ENCODE data around the gene ALKBH3. TPM values are rescaled to one million over a fixed set of nuclear protein-coding genes. Genes with fewer than 3 reads are reported as not detected.

The ALKBH3 gene
- total and polyA plus RNA-seq, 2 donors (not counting 3 experiments of a cell fraction or from before 2014, with no cell fraction given) = 28.0 to 34.7 TPM

- Histone ChIP-seq H3K27me3 (ENCODE audit: control insufficient read depth in 2 of 2, insufficient read depth in 2 of 2, low read length in 2 of 2) (no peaks in the 10 kb centered on the region), H3K9me3 (replicated peaks; ENCODE audit: control insufficient read depth, insufficient read depth, low read length) (no peaks in the 10 kb centered on the region), H3K79me2 (ENCODE audit: control insufficient read depth, insufficient read depth, low read length) (no peaks in the 10 kb centered on the region), H3K4me3 (replicated peaks in 1 of 3; ENCODE audit: insufficient read depth in 1 of 3, low read depth in 1 of 3, low read length in 3 of 3) (no peak overlapping the region), H3K4me1 (ENCODE audit: control insufficient read depth, extremely low read depth, insufficient read depth, low read length) (peaks cover 40% of the 10 kb centered on the region), H3K36me3 (ENCODE audit: control insufficient read depth in 2 of 2, extremely low read depth in 1 of 2, insufficient read depth in 2 of 2, low read length in 2 of 2) (no peaks in the 10 kb centered on the region), H4K20me1 (replicated peaks; ENCODE audit: control insufficient read depth, extremely low read depth, insufficient read depth, low read length) (no peaks in the 10 kb centered on the region), H3K4me2 (ENCODE audit: insufficient read depth, low read length) (peak overlapping the region; percentile 3), H3K9ac (replicated peaks; ENCODE audit: extremely low read depth, insufficient read depth, low read length) (no peak overlapping the region), H3K9me1 (replicated peaks; ENCODE audit: control insufficient read depth, extremely low read depth, insufficient read depth, low read length) (no peaks in the 10 kb centered on the region), H3K27ac (ENCODE audit: insufficient read depth, low read depth, low read length) (peak overlapping the region; percentile 0), H2AFZ (ENCODE audit: low read depth, low read length) (no peak overlapping the region)
- peak; percentile 81 for DNase-seq (ENCODE audit: low read depth, low spot score)
- CTCF ChIA-PET = interaction anchor here (1.2 to 8.0 kb wide), 7 partner anchors 8 to 36 kb away, joined by 3 to 43 read pairs (median 13); partner anchors contain the start of gene C11orf96
- FAIRE-seq = no peak
- TF ChIP-seq GATA2 (IDR thresholded peaks at IDR 0.05; ENCODE audit: insufficient read depth, insufficient read length, low read depth, low read length) (no peak), MAX (IDR thresholded peaks at IDR 0.05; ENCODE audit: insufficient read depth, insufficient read length) (no peak), MYC (IDR thresholded peaks at IDR 0.05; ENCODE audit: low read depth, low read length) (no peak), POLR2AphosphoS5 (IDR thresholded peaks at IDR 0.05; ENCODE audit: insufficient read depth, low read depth, low read length) (no peak), FOS (IDR thresholded peaks at IDR 0.05; ENCODE audit: borderline replicate concordance, insufficient read depth, low read length) (no peak), JUN (IDR thresholded peaks at IDR 0.05; ENCODE audit: borderline replicate concordance, insufficient read depth, insufficient read length, low read depth) (no peak), CTCF (IDR thresholded peaks at IDR 0.05; ENCODE audit: extremely low read depth in 1 of 2, insufficient read depth in 1 of 2, low read depth in 1 of 2, low read length in 2 of 2) (no peak), EZH2 (IDR thresholded peaks at IDR 0.05; ENCODE audit: borderline replicate concordance, low read depth, low read length, severe bottlenecking) (no peak), POLR2A (IDR thresholded peaks at IDR 0.05; ENCODE audit: low read depth, low read length) (no peak)
- dilution Hi-C loops (cut with MboI; ENCODE audit: extremely low pct_ligation_motif_present, low sequenced_read_pairs) (no loop called here), intact Hi-C loops (cut with micrococcal nuclease) (loop anchor here (1.0 kb wide), 1 partner anchor 27 kb away; no protein-coding TSS in a partner anchor)
- POLR2A ChIA-PET = interaction anchor here (1.2 kb wide), 1 partner anchor 17 kb away, joined by 3 read pairs; the partner anchor contains the start of gene C11orf96
- BruUV-seq (replicated peaks) = no TSS peak
Observed at GRCh38 chr11:43925063-43925931, 44.7 kb downstream of the ALKBH3 start.

Data from endothelial cell of umbilical vein (primary cell).